Thoracic aorta (tissue), 2 donors: ENCODE results near the gene FXR2. TPM values are rescaled to one million over a fixed set of nuclear protein-coding genes. Genes with fewer than 3 reads are reported as not detected.

Source experiments
- total RNA-seq, 2 donors: library from RNA; depleted of rRNA; stranded (reverse); fragments of >200 nt; gene quantifications; one replicate each; pipeline versions ENCODE4 v1.1.0 to v1.2.3, GENCODE V29; 2016

Gene FXR2
- total RNA-seq, 2 donors from 2014 or later, result 42.8 to 53.9 TPM

Other genes with a start within 250 kb of the FXR2 start
- gene TNK1, start 233.8 kb downstream of the FXR2 start, total RNA-seq, result 1 to 10 TPM; 3.7 to 4.7 TPM
- gene PLSCR3, start 220.4 kb downstream of the FXR2 start, total RNA-seq, result 10 to 100 TPM; 31.0 to 49.4 TPM
- 10 to 100 TPM; 27.9 to 88.9 TPM for gene TMEM256, start 210.8 kb downstream of the FXR2 start, total RNA-seq
- 10 to 100 TPM in 1 of 2 donors, 1 to 10 TPM in 1; 9.2 to 20.8 TPM for gene NLGN2, start 207.1 kb downstream of the FXR2 start, total RNA-seq
- not detected for gene SPEM1, start 194.6 kb downstream of the FXR2 start, total RNA-seq
- not detected for gene SPEM2, start 189.3 kb downstream of the FXR2 start, total RNA-seq
- gene SPEM3, start 186.0 kb downstream of the FXR2 start, total RNA-seq, result not detected
- 1 to 10 TPM; 7.7 to 9.7 TPM for gene TMEM102, start 179.5 kb downstream of the FXR2 start, total RNA-seq
- under 1 TPM in 1 of 2 donors, not detected in 1; 0.68 TPM for gene FGF11, start 175.4 kb downstream of the FXR2 start, total RNA-seq
- gene CHRNB1, start 169.8 kb downstream of the FXR2 start, total RNA-seq, result 10 to 100 TPM; 11.6 to 17.6 TPM
- 10 to 100 TPM; 56.2 to 72.3 TPM for gene ZBTB4, start 135.3 kb downstream of the FXR2 start, total RNA-seq
- gene SLC35G6, start 133.5 kb downstream of the FXR2 start, total RNA-seq, result not detected
- gene POLR2A, start 130.5 kb downstream of the FXR2 start, total RNA-seq, result 100 to 1,000 TPM in 1 of 2 donors, 10 to 100 TPM in 1; 77.8 to 151 TPM
- gene TNFSF12, start 65.8 kb downstream of the FXR2 start, total RNA-seq, result 10 to 100 TPM; 54.6 to 98.3 TPM
- 10 to 100 TPM; 40.5 to 49.2 TPM for gene TNFSF13, start 56.1 kb downstream of the FXR2 start, total RNA-seq
- gene SENP3, start 53.0 kb downstream of the FXR2 start, total RNA-seq, result 10 to 100 TPM; 47.0 to 80.7 TPM
- 100 to 1,000 TPM in 1 of 2 donors, 10 to 100 TPM in 1; 70.8 to 133 TPM for gene CD68, start 35.3 kb downstream of the FXR2 start, total RNA-seq
- gene MPDU1, start 31.0 kb downstream of the FXR2 start, total RNA-seq, result 10 to 100 TPM; 31.1 to 38.9 TPM
- gene SOX15, start 24.8 kb downstream of the FXR2 start, total RNA-seq, result 1 to 10 TPM in 1 of 2 donors, under 1 TPM in 1; 0.81 to 2.8 TPM
- 10 to 100 TPM; 29.8 to 30.9 TPM for gene SAT2, start 12.9 kb upstream of the FXR2 start, total RNA-seq
- gene SHBG, start 15.2 kb upstream of the FXR2 start, total RNA-seq, result not detected
- 1 to 10 TPM; 1.1 to 1.4 TPM for gene ATP1B2, start 36.0 kb upstream of the FXR2 start, total RNA-seq
- 10 to 100 TPM; 16.8 to 23.7 TPM for gene TP53, start 72.6 kb upstream of the FXR2 start, total RNA-seq
- 1 to 10 TPM; 2.9 to 3.4 TPM for gene WRAP53, start 73.6 kb upstream of the FXR2 start, total RNA-seq
- gene EFNB3, start 90.3 kb upstream of the FXR2 start, total RNA-seq, result not detected
- under 1 TPM in 1 of 2 donors, not detected in 1; under 0.01 TPM for gene DNAH2, start 102.8 kb upstream of the FXR2 start, total RNA-seq
- gene KDM6B, start 219.3 kb upstream of the FXR2 start, total RNA-seq, result 10 to 100 TPM in 1 of 2 donors, 1 to 10 TPM in 1; 9.5 to 35.8 TPM
- 10 to 100 TPM in 1 of 2 donors, 1 to 10 TPM in 1; 4.1 to 21.9 TPM for gene TMEM88, start 240.2 kb upstream of the FXR2 start, total RNA-seq
- gene NAA38, start 242.7 kb upstream of the FXR2 start, total RNA-seq, result 10 to 100 TPM; 49.5 to 62.7 TPM
- gene CYB5D1, start 243.1 kb upstream of the FXR2 start, total RNA-seq, result 1 to 10 TPM; 3.8 to 8.9 TPM